ENCODE data around the gene TBC1D22A. TPM values are rescaled to one million over a fixed set of nuclear protein-coding genes. Genes with fewer than 3 reads are reported as not detected.

TBC1D22A gene
- total and polyA plus RNA-seq, 2 donors from 2014 or later: 24.6 to 39.4 TPM

- no peak overlapping the region for H3K9ac ChIP-seq (ENCODE audit: low read length in 3 of 3)
- peaks cover 0 to 2% (median 0%) of the 10 kb centered on the region in 3 donors for H3K36me3 ChIP-seq (ENCODE audit: control insufficient read depth in 2 of 3, insufficient read depth in 3 of 3, low read length in 3 of 3)
- H3K4me1 ChIP-seq (ENCODE audit: control insufficient read depth in 2 of 3, insufficient read depth in 2 of 3, low read depth in 1 of 3, low read length in 3 of 3): peaks cover 3 to 18% (median 11%) of the 10 kb centered on the region in 3 donors
- H3K27ac ChIP-seq (ENCODE audit: low read depth in 2 of 2, low read length in 2 of 2): no peak overlapping the region
- intact Hi-C loops (cut with DNase I): no loop called here
- no peaks in the 10 kb centered on the region for H3K27me3 ChIP-seq (ENCODE audit: control insufficient read depth, insufficient read depth, low read length)
- H3K4me3 ChIP-seq (ENCODE audit: low read length in 3 of 3): no peak overlapping the region
- no peaks in the 10 kb centered on the region for H3K9me3 ChIP-seq (ENCODE audit: control insufficient read depth in 2 of 3, insufficient read depth in 1 of 3, low read length in 3 of 3)
- FAIRE-seq: no peak
- no peak for TF ChIP-seq CTCF (IDR thresholded peaks at IDR 0.05; ENCODE audit: borderline replicate concordance, extremely low read depth, insufficient read depth)
- DNase-seq: no peak
Observed at GRCh38 chr22:46827136-46827780, 64.8 kb downstream of the TBC1D22A start.

- DNase-seq (no peak), FAIRE-seq (no peak)
- no peak overlapping the region for H3K9ac ChIP-seq (ENCODE audit: low read length in 3 of 3)
- no peak overlapping the region for H3K4me3 ChIP-seq (ENCODE audit: low read length in 3 of 3)
- intact Hi-C loops (cut with DNase I): no loop called here
- no peaks in the 10 kb centered on the region for H3K9me3 ChIP-seq (ENCODE audit: control insufficient read depth in 2 of 3, insufficient read depth in 1 of 3, low read length in 3 of 3)
- peaks cover 3 to 18% (median 11%) of the 10 kb centered on the region in 3 donors for H3K4me1 ChIP-seq (ENCODE audit: control insufficient read depth in 2 of 3, insufficient read depth in 2 of 3, low read depth in 1 of 3, low read length in 3 of 3)
- H3K27me3 ChIP-seq (ENCODE audit: control insufficient read depth, insufficient read depth, low read length): no peaks in the 10 kb centered on the region
- no peak overlapping the region for H3K27ac ChIP-seq (ENCODE audit: low read depth in 2 of 2, low read length in 2 of 2)
- peaks cover 0 to 2% (median 0%) of the 10 kb centered on the region in 3 donors for H3K36me3 ChIP-seq (ENCODE audit: control insufficient read depth in 2 of 3, insufficient read depth in 3 of 3, low read length in 3 of 3)
- no peak for TF ChIP-seq CTCF (IDR thresholded peaks at IDR 0.05; ENCODE audit: borderline replicate concordance, extremely low read depth, insufficient read depth)
Observed at GRCh38 chr22:46827781-46828180, 65.3 kb downstream of the TBC1D22A start.

- DNase-seq (no peak), FAIRE-seq (no peak)
- Histone ChIP-seq H3K27ac (ENCODE audit: low read depth in 2 of 2, low read length in 2 of 2) (no peak overlapping the region), H3K4me1 (ENCODE audit: control insufficient read depth in 2 of 3, insufficient read depth in 2 of 3, low read depth in 1 of 3, low read length in 3 of 3) (peaks cover 3 to 18% (median 11%) of the 10 kb centered on the region in 3 donors), H3K9me3 (ENCODE audit: control insufficient read depth in 2 of 3, insufficient read depth in 1 of 3, low read length in 3 of 3) (no peaks in the 10 kb centered on the region), H3K9ac (ENCODE audit: low read length in 3 of 3) (no peak overlapping the region), H3K4me3 (ENCODE audit: low read length in 3 of 3) (no peak overlapping the region), H3K27me3 (ENCODE audit: control insufficient read depth, insufficient read depth, low read length) (no peaks in the 10 kb centered on the region), H3K36me3 (ENCODE audit: control insufficient read depth in 2 of 3, insufficient read depth in 3 of 3, low read length in 3 of 3) (peaks cover 0 to 2% (median 0%) of the 10 kb centered on the region in 3 donors)
- no peak for TF ChIP-seq CTCF (IDR thresholded peaks at IDR 0.05; ENCODE audit: borderline replicate concordance, extremely low read depth, insufficient read depth)
- intact Hi-C loops (cut with DNase I): no loop called here
Observed at GRCh38 chr22:46828323-46828900, 66.0 kb downstream of the TBC1D22A start.
